Stimulated activated CD8-positive, alpha-beta memory T cell treated with anti-CD3 and anti-CD28 coated beads, Interleukin-7, amount 100 ng/mL, for 4 hours (primary cell): ENCODE results near the gene KTN1.
A peak's percentile ranks its signal among the peaks of the same experiment; 100 is the strongest.

Experiments used
- DNase-seq, 2 donors: peaks; one replicate each; pipeline ENCODE4 v3.0.0-alpha.2; 2020; ENCODE audit warnings: low read depth in 2 of 2

KTN1 gene, protein sequence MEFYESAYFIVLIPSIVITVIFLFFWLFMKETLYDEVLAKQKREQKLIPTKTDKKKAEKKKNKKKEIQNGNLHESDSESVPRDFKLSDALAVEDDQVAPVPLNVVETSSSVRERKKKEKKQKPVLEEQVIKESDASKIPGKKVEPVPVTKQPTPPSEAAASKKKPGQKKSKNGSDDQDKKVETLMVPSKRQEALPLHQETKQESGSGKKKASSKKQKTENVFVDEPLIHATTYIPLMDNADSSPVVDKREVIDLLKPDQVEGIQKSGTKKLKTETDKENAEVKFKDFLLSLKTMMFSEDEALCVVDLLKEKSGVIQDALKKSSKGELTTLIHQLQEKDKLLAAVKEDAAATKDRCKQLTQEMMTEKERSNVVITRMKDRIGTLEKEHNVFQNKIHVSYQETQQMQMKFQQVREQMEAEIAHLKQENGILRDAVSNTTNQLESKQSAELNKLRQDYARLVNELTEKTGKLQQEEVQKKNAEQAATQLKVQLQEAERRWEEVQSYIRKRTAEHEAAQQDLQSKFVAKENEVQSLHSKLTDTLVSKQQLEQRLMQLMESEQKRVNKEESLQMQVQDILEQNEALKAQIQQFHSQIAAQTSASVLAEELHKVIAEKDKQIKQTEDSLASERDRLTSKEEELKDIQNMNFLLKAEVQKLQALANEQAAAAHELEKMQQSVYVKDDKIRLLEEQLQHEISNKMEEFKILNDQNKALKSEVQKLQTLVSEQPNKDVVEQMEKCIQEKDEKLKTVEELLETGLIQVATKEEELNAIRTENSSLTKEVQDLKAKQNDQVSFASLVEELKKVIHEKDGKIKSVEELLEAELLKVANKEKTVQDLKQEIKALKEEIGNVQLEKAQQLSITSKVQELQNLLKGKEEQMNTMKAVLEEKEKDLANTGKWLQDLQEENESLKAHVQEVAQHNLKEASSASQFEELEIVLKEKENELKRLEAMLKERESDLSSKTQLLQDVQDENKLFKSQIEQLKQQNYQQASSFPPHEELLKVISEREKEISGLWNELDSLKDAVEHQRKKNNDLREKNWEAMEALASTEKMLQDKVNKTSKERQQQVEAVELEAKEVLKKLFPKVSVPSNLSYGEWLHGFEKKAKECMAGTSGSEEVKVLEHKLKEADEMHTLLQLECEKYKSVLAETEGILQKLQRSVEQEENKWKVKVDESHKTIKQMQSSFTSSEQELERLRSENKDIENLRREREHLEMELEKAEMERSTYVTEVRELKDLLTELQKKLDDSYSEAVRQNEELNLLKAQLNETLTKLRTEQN (N-terminal part only)

DNA sequence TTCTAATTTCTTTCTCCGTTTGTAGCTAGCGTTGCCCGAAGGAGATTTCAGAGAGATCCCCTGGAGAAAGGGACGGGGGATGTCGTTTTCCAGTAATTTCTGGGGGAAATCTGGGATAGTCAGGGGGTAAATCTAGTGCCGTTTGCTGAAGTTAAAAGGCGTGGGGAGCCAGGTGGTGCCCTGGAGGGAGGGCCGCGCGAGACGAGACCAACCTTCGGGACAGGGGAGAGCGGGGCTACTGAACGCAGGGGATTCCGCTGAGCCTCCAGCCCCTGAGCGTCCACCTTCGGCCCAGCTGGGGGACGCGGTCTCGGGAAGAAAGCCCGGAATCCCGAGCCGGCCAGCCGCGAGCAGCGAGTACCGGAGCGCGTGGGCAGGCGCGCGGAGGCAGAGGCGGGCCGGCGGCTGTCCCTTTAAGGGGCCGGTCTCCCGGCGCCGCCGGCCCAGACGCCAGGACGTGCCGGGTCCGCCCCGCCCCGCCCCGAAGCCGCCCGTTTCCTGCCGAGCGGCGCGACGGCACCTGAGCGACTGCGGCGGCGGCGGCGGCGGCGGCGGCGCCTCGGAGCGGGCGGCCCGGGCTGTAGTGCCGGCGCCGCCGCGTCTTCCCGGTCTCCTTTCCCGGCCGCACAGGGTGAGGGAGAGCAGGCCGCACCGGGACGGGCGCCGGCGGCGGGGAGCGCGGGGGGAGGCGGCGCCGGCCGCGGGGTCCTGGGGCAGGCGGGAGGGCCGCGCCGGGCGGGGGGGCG is at the start of gene KTN1:
KTN1 (plus strand) TSS at position 484 of the 746 bp plus-strand sequence. CDS start 31,842 bp downstream, outside the sequence.
- DNase-seq = peak; percentile 50 to 84

DNA sequence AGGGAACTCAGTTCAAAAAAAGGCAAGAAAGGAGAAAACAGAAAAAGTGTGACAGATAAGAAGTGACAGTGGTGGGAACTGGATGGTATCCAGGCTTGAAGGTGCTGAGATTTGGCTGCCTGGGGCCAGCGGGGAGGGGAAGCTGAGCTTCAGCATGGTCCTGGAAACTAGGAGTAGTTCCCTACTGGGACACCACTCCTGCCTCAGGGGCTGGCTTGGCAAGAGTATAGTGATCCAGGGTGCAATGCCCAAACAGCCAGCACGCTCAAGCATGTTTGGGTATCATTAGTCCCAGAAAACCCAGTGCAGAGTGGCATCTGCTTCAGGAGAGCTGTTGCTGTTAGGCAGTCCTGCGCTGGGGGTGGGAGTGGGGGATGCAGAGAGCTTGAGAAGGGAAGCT is 49.5 kb upstream of the KTN1 start:
- no peak for DNase-seq

DNA sequence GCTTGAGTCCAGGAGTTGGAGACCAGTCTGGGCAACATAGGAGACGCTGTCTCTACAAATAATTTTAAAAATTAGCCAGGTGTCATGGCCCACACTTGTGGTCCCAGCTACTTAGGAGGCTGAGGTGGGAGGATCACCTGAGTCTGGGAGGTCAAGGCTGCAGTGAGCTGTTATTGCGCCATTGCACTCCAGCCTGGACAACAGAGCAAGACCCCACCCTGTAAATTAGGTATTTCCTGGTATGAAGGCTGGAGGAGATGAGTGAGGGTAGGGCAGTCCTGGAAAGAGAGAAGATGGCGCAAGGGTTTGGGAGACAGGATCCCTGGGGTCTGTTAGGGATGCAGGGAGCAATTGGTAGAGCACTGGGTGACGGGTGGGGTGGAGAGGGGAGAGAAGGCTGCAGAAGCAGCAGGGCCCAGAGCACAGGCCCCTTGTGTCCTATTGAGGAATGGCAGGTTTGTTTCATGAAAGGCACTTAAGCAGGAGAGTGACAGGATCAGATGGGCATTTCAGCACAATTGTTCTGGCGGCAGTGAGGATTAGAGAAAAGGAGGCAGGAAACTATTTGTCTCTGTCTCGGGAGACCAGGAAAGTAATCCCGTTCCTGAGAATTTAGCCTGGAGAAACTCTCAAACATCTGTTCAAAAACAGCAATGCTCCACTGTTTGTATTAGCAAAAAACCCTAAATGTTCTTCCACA is 47.2 kb upstream of the KTN1 start:
- no peak for DNase-seq

DNA sequence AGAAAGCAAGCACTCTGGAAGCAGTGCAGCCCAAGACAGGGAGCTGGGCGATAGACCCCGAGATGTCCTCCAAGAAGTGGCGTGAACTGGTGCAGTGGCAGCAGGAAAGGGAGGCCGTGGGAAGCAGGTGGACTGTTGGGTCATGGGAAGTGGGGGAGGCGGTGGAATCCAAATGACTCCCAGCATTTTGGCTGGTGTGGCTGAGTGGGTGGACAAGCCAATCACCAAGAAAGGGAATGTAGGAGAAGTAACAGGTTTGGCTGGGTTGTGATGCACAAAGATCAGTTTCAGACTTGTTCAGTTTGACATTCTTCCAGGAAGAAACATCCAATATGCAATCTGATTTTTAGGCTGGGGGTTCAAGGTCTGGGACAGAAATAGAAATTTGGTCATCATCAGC is 46.0 kb upstream of the KTN1 start:
- no peak for DNase-seq

DNA sequence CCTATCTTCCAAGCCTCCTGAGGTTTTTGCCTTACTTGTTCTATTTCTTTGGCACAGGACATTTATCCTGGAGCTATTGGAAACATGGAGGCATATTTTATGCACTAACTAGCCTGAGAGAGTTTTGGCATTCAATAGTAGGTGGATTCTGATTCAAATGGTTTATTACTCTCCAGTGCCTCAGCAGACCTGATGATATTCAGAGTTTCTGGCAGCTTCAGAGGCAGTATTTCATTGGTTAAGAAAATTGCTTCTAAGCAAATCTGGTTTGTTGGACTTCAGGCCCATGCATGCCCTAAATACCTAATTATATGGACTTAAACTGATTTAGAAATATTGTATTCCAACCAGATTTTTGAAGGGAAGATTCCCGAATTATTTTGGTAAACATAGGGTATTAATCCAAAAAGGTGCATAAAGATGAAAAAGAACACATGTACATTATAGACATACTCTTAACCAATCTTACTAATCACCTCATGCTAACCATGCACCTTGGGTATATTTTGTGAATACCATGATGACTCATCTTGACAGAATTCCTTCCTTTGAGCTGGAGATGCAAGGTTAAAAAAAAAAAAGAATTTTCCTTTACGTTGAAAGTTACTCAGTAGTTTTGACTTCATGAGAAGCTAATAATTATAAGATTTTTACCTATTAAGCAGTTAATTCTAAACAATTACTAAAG is 44.3 kb upstream of the KTN1 start:
- no peak for DNase-seq

DNA sequence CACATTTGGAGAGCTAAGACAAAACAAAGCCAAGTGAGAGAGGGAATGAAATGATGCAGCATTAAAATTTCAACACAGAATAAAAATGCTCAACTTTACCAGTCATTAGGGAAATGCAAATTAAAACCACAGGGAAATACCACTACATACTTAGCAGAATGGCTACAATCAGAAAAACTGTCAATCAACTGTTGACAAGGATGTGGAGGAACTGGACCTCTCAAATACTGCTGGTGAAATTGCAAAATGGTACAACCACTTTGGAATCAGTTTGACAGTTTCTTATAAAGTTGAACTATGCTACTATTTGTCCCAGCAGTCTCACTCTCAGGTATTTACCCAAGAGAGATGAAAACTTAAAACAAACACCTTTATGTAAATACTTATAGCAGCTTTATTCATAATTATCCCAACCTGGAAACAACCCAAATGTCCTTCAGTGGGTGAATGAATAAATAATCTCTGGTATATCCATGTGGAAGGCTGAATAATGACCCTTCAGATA is 43.8 kb upstream of the KTN1 start:
- no peak for DNase-seq

DNA sequence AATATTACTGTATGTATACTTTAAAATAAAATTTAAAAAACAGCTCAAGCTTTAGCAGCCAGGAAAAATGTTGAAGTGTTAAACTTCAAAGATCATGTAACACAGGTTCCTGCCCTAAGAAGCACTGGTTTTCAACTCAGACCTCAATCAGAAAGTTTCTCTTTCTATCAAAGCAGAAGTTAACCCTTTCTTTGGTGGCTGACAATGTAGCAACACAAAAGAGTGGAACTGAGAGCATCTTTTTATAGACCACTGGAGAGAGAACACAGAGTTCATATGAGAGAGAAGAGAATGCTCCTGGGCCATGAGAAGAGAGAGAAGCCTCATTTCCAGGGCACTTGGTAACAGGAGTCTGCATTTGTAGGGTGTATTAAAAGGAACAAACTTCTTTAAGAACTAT is 42.2 kb upstream of the KTN1 start:
- no peak for DNase-seq

DNA sequence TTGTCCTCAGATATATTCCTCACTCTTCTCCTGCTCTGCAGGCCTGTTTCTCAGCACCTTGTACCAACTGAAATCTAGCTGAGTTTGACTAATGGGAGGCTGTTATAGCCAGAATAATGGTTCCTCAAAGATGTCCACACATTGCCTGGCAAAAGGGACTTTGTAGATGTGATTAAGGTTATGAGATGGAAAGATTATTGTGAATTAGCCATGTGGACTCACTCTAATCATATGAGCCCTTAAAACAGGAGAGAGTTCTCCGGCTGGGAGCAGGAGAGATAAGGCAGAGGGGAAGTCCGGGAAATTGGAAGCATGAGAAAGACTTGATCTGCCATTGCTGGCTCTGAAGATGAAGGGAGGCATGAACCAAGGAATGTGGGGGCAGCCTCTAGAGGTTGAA is 40.0 kb upstream of the KTN1 start:
- DNase-seq = no peak

DNA sequence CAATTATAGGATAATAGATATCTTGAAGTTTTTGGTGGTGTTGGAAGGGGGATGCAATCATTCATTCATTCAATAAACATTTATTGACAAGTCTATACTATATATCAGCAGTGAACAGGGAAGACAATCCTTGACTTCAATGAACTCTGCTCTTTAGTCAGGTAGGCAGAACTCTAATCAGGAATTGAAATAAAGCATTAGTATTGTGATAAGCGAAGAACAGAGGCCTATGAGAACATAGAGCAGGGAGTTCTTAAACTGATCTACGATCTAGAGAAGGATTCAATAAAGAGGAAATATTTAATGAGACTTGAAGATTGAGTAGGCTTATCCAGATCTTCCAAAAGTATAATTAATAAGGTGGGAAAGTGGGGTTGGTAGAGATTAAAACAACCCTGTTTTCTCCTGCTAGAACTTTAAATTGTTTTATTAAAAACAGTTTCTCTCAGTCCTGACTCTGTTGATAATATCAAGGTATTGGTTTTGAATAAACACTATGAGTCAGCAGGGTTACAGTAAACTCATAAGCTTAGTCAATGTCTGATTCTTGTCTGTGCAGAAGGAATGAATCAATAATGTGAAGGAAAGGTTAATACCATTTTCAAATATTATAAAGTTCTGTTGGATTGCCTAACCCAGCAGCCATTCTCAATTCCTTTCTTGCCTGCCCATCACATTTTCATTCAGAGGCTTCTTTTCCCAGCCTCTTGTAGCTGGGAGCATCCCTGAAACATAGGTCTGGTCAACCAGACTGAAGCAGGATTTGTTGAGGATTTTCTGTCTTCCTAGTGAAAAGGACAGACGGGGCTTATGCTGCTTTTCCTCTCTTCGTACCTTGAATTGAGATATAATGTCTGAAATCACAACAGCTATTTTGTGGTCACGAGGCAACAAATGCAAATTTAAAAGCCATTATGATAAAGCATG is 38.9 kb upstream of the KTN1 start:
- DNase-seq = no peak

DNA sequence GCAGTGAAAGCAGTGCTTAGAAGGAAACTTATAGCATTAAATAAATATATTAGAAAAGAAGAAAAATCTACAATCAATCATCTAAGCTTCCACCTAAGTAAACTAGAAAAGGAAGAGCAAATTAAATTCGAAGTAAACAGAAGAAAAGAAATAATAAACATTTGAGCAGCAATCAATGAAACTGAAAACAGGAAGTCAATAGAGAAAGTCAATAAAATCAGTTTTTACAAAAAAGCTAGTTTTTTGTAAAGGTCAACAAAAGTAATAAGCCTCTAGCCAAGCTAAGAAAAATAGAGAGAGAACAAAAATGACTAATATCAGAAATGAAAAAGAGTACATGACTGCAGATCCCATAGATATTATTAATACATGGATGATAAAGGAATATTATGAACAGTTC is 34.2 kb upstream of the KTN1 start:
- no peak for DNase-seq

DNA sequence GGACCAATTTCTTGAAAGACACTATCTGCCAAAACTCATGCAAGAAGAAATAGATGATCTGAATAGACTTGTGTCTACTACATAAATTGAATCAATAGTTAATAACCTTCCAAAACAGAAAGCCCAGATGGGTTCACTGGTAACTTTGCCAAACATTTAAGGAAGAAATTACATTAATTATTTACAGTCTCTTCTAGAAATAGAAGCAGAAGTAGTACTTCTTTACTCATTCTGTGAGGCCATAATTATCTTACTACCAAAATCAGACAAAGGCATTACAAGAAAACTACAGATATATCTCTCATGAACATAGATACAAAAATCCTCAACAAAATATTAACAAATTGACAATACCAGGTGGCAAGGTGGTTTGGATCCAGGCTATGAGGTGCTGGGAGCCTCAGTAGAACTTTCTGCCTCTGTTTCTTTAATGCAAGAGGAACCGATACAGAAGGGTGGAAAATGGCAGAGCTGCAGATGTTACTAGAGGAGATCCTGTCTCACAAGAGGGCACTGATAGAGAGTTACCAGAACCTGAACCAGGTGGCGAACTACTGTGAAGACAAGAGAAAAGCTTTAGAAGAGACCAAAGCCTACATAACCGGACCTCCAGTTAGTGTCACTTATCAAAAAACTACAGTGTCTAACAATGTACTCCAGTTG is 33.7 kb upstream of the KTN1 start:
- DNase-seq = no peak

DNA sequence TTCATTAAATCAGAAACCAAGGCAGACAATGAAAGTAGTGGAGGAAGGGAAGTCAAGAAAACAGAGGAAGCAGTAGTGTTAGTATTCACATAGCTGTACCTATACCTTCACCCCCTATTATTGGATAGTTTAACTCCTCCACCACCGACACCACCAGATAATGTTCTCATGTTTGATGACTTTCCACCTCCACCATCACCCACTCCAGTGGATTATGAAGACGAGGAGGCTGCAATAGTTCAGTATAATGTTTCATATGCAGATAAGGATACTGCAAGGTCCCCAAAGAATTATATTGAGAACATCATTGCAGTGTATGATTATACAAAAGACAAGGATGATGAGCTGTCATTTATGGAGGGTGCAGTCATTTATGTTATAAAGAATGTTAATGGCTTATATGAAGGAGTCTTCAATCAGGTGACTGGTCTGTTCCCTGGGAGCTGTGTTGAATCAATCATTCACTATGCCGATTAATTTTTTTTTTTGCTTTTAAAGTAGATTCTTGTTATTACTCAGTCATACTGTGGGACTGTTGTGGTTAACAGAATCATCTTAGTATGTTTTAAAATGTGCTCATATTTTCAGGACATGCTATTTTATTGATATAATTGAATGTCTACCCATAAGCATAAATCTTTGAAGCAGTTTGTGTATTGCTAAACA is 32.2 kb upstream of the KTN1 start:
- no peak for DNase-seq

DNA sequence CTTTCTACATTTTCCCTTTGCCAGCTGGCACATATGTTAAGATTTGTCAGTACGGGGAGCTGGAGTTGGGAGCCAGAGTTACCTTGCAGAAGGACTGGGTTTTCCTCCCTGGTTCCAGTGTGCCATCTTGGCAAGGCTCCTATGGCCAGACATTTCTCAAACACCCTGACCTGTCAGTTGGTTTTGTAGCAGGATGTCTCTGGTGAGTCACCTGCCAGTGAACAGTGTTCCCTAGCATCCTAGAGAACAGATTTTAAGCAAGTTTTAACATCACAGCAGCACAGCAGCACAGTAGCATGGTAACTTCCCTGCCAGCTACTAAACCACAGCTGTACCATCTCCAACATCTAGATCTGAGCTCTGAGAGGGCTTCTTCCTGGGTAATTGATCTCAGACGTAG is 26.2 kb upstream of the KTN1 start:
- DNase-seq = no peak

DNA sequence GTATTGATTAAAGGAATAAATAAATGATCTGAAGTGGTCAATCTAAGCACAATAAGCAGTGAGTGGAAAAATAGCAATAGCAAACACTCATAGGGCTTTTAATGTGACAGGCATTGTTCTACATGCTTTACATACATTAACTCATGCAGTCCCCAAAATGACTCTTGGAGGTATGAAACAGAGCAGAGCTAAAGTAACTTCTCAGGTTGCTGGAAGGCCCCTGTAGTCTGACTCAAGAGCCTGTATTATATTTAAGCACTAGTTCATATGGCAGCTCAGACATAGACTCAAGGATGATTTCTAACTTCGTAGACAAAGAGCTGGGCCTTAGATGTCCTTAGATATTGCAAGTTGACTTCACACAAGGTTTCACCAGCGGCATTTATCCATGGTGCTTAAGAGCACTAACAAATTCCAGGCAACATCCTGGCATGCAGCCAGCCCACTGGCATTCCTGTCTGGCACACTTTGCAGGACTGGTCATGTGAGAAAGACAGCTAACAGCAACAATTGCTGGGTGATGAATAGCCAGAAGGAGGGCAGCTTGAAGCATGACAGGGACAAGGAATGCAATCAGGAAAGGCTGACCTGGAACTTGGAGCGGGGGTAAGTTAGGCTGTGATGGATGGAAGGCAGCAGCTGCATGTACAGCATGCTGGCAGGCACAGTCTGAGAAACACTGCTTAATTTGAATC is 22.9 kb upstream of the KTN1 start:
- DNase-seq = no peak

DNA sequence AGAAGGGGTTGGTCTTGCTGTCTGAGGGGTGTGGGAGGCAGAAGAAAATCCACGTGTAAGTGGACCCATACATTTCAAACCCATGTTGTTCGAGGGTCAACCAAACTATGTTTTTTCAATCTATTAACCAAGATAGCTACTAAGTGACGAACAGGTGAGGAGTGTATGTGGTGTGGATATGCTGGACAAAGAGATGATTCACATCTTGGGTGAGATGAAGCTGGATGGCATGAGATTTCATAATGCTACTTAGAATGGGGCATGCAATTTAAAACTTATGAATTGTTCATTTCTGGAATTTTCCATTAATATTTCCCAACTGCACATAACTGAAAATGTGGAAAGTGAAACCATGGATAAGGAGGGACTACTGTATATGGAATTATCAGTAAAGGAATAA is 17.9 kb upstream of the KTN1 start:
- no peak for DNase-seq

DNA sequence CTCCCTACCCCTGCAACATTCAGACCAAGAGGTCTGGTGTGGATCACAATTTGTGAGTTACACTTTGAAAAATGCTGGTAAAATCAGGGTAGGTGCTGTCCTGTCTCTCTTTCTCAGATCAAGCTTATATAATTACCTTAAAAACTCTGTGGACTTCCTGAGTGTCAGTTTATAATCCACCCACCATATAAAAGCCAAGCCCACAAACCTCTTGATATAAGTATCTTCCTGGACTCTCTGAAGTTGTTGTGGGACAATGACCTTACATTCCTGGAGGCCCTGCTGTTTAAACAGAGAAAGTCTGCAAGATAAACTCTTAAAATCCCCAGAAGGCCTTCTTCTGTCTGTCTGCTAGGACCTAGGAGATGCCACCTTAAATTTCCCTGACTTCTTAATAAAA is 11.4 kb upstream of the KTN1 start:
- no peak for DNase-seq
